Suppressor macrophage treated with lipopolysaccharide for 1 hour (primary cell): ENCODE measurements around the gene GADD45A.

Source experiments
- DNase-seq, 3 donors: peaks; one replicate each; pipeline ENCODE4 v3.0.0-alpha.2; 2020 to 2022

GADD45A gene

GRCh38 chr1:67672260-67672803 is 12.7 kb upstream of the GADD45A start:
- no peak for DNase-seq

GRCh38 chr1:67673468-67674201 is 11.4 kb upstream of the GADD45A start:
- DNase-seq = no peak

GRCh38 chr1:67674260-67675011 is 10.6 kb upstream of the GADD45A start:
- no peak for DNase-seq

DNA sequence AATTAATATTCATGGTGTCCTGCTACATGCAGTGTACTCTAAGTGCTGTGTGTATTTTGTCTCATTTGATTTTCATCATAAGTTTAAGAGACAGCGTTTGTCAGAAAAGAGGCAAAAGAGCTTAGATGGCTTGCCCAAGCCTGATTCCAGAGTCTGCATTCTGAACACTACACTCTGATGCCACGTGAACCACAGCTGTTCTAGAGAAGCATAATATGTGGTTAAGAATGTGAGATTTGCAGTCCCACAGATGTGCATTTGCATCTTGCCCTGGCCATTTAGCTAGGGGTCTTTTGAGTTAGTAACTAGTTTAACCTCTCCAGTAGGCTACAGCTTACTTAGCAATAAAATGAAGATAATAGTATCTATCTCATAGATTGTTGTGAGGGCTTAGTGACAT is 9.2 kb upstream of the GADD45A start:
- DNase-seq = no peak

GRCh38 chr1:67676287-67676686 is 8.7 kb upstream of the GADD45A start:
- no peak for DNase-seq

DNA sequence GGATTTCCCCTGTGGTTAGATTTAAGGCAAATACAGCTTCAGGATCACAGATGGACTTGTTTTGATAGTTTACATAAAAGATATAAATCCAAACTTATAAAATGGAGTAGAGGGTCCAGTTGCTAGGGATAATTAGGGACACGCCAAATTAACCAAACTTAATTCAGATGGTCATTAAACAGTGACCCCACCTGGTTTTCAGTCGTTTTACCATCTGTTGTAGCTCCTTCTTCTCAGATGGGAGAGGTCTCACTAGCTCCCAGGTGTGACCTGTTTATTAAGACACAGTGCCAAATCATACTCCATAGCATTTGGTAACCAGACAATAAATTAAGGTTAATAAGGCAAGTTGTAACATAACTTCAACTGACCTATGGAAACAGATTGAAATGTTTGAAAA is 8.1 kb upstream of the GADD45A start:
- no peak for DNase-seq

DNA sequence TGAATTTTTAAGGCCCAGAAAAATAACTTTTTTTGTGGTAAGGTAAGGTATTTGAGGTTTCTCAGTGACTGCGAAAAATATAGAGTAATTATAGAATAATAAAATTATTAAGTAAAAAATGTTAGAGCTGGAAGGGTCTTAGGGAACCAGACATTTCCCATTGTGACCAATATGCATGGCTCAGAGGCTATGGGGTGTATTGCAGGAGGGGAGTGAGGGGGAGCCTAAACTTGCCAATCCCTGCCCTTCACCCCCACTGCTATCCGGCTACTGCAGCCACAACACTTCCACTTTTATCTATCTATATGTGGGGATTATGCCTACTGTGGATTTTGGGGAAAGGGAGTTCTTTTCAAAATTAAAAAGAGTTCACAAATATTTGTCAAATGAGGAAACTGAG is 7.6 kb upstream of the GADD45A start:
- no peak for DNase-seq

GRCh38 chr1:67677930-67678329 is 7.1 kb upstream of the GADD45A start:
- DNase-seq = no peak

GRCh38 chr1:67679691-67680090 is 5.3 kb upstream of the GADD45A start:
- DNase-seq = peak; percentile 30 to 38 (median 37)

DNA sequence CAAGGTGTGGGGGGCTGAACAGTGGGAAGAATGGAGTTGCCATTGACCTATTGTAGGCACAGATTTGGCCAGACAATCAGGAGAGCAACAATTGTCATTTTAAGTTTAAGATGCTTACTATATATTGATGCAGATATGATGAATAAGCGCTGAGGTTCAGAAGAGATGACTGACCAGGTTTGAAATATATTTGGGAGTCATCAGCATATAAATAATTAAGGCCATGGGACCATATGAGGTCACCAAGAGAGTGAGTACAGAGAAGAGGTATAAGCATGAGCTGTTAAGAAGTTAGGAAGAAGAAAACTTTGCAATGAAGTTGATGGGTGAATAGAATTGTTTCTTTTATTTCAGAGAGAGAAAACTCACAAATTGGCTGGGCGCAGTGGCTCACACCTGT is 4.5 kb upstream of the GADD45A start:
- DNase-seq = no peak

GRCh38 chr1:67682659-67683197 is 2.3 kb upstream of the GADD45A start:
- DNase-seq = peak; percentile 67 to 94 (median 93)

GRCh38 chr1:67683316-67683715 is 1.7 kb upstream of the GADD45A start:
- DNase-seq = peak; percentile 58 to 79 (median 73)

DNA sequence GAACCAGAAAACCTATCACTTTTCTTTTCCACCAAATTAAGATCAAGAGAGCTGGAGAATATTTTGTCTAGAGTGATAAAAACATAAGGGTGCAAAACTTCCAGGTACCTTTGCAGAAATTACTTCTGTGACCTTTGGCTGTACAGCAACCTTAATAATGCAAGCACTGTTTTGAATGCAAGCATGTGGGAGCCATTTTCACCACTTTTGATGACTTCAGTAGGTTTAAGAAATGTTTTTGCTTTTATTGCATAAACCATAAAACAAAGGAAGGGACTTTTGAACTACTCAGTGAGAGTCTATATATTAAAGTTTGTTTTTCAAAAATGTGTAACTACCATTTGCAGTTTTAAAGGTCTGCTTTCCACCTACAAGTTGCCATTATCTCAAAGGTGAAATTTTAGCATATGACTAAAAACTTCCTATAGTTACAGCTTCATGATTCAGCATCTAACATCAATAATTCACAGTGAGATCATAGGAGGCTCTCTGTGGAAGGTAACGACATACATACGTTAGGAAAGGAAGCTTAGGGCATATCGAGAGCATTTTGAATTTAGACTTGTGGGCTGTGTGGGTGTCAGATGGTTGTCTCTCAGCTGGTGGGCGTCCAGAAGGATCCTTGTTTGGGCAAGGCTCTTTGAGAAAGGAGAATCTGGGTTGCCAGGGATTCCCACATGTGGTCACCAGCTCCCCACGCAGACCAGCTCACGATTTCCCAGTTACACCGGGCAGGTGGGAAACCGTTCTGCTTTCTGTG is 1.1 kb upstream of the GADD45A start:
- peak; percentile 88 to 91 (median 89) for DNase-seq

- no peak for DNase-seq
Measured at GRCh38 chr1:67684526-67685066, 405 bp upstream of the GADD45A start.

GRCh38 chr1:67685558-67686266 is 711 bp downstream of the GADD45A start:
- DNase-seq = peak; percentile 69 to 73 (median 73)

- peak; percentile 87 to 92 (median 89) for DNase-seq
Measured at GRCh38 chr1:67686267-67687197, 1.5 kb downstream of the GADD45A start.

DNA sequence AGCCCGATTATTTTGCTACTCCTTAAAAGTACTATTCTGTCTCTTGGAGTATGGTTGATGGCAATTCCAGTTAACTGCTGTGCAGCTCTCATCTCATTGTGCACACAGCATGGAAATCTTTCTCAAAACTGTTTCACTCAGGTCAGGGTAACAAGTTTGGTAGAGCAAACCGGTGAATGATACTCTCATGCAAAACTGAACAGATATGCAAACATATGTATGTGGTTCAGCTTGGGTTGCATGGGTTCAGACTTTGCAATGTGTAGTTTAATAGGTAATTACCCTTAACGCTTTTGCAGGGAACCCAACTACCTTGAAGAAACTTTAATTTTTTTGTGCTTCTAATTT is 2.2 kb downstream of the GADD45A start:
- peak in 1 of 3 donors; percentile 16 for DNase-seq

DNA sequence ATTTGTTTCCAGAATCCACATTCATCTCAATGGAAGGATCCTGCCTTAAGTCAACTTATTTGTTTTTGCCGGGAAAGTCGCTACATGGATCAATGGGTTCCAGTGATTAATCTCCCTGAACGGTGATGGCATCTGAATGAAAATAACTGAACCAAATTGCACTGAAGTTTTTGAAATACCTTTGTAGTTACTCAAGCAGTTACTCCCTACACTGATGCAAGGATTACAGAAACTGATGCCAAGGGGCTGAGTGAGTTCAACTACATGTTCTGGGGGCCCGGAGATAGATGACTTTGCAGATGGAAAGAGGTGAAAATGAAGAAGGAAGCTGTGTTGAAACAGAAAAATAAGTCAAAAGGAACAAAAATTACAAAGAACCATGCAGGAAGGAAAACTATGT is 2.6 kb downstream of the GADD45A start:
- peak in 1 of 3 donors; percentile 13 for DNase-seq

GRCh38 chr1:67688526-67689219 is 3.7 kb downstream of the GADD45A start:
- peak; percentile 46 to 70 (median 49) for DNase-seq
